ENCODE results near the gene MME.

- TF ChIP-seq, protein P1, sequence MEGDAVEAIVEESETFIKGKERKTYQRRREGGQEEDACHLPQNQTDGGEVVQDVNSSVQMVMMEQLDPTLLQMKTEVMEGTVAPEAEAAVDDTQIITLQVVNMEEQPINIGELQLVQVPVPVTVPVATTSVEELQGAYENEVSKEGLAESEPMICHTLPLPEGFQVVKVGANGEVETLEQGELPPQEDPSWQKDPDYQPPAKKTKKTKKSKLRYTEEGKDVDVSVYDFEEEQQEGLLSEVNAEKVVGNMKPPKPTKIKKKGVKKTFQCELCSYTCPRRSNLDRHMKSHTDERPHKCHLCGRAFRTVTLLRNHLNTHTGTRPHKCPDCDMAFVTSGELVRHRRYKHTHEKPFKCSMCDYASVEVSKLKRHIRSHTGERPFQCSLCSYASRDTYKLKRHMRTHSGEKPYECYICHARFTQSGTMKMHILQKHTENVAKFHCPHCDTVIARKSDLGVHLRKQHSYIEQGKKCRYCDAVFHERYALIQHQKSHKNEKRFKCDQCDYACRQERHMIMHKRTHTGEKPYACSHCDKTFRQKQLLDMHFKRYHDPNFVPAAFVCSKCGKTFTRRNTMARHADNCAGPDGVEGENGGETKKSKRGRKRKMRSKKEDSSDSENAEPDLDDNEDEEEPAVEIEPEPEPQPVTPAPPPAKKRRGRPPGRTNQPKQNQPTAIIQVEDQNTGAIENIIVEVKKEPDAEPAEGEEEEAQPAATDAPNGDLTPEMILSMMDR (IDR thresholded peaks at IDR 0.05): no peak
- TF ChIP-seq POLR2A (IDR thresholded peaks at IDR 0.05): no peak
These were observed 26.0 kb downstream of the MME start for GRCh38 chr3:155106119-155106518.

Measured in vagina (tissue), 2 donors.